Panc1 (cell line): ENCODE measurements around the gene SYCP2L. TPM values are rescaled to one million over a fixed set of nuclear protein-coding genes. Genes with fewer than 3 reads are reported as not detected.

Experiments
- ATAC-seq: fragments of 200-7000 bp; cut with Tn5 transposase; 2 replicates; pipeline ENCODE4 v1.9.1; 2020; ENCODE audit warnings: mild to moderate bottlenecking, moderate library complexity
- BruUV-seq: library from RNA; stranded (reverse); fragments of 400-500 nt; replicated peaks from 2 replicates; lab custom pipeline; 2021; lab: Mats Ljungman, UMichigan
- CTCF ChIA-PET: fragments of 300-600 bp; sonication (Branson Sonifier 250); formaldehyde crosslinking; loops from one replicate; lab custom pipeline; 2022; ENCODE audit warnings: antibody characterized with exemption; lab: Charles Lee
- POLR2A ChIA-PET: fragments of 300-600 bp; sonication (Branson Sonifier 250); formaldehyde crosslinking; loops from one replicate; lab custom pipeline; 2022; ENCODE audit warnings: antibody characterized with exemption; lab: Charles Lee
- DNase-seq: peaks from one replicate; pipeline ENCODE4 v3.0.0-alpha.2; 2010; ENCODE audit warnings: low read depth, low spot score
- H3K27ac ChIP-seq: 2 replicates; pipeline ENCODE4 v1.5.1; 2011; ENCODE audit warnings: mild to moderate bottlenecking, low read length, inconsistent platforms
- H3K27me3 ChIP-seq: fragments of 200-500 bp; sonication (Bioruptor generic); 2 replicates; pipeline ENCODE4 v1.6.0; 2014; ENCODE audit warnings: low read length, inconsistent platforms; ENCODE audit not compliant: control insufficient read depth, insufficient read depth
- H3K36me3 ChIP-seq: fragments of 200-500 bp; sonication (Bioruptor generic); 2 replicates; pipeline ENCODE4 v1.5.1; 2014; ENCODE audit warnings: inconsistent platforms, mild to moderate bottlenecking, low read length, moderate library complexity; ENCODE audit not compliant: control insufficient read depth, insufficient read depth
- H3K4me1 ChIP-seq: 2 replicates; pipeline ENCODE4 v1.5.1; 2011; ENCODE audit warnings: inconsistent platforms, mild to moderate bottlenecking, low read length, moderate library complexity; ENCODE audit not compliant: control insufficient read depth, insufficient read depth
- H3K4me3 ChIP-seq, 2 experiments: 2 replicates each; pipeline ENCODE4 v1.5.1; 2011 to 2012; ENCODE audit warnings: low read depth in 2 of 2, low read length in 2 of 2, mild to moderate bottlenecking in 2 of 2, inconsistent platforms in 1 of 2, moderate library complexity in 1 of 2
- H3K9me3 ChIP-seq: fragments of 200-500 bp; sonication (Bioruptor generic); 2 replicates; pipeline ENCODE4 v1.5.1; 2014; ENCODE audit warnings: low read depth, mild to moderate bottlenecking, inconsistent platforms, low read length, moderate library complexity; ENCODE audit not compliant: control insufficient read depth, insufficient read depth
- POLR2AphosphoS5 ChIP-seq: IDR thresholded peaks from 2 replicates; pipeline ENCODE4 v1.6.1; 2012; ENCODE audit warnings: mild to moderate bottlenecking, low read depth, low read length, moderate library complexity
- SIN3A ChIP-seq: IDR thresholded peaks from 2 replicates; pipeline ENCODE4 v1.6.1; 2012; ENCODE audit warnings: low read depth, mild to moderate bottlenecking, low read length, moderate library complexity, borderline replicate concordance; ENCODE audit not compliant: insufficient read depth
- TCF7L2 ChIP-seq: IDR thresholded peaks from 2 replicates; pipeline ENCODE4 v1.6.1; 2011; ENCODE audit warnings: mild to moderate bottlenecking, low read depth, low read length, inconsistent platforms
- in situ Hi-C: cut with HindIII; loops from 2 replicates; pipeline ENCODE4 v1.10.0; 2016; ENCODE audit warnings: low sequenced_read_pairs, low pct_unique_long_range_greater_than_20kb
- intact Hi-C: fragments of 100-400 bp; cut with micrococcal nuclease; formaldehyde crosslinking; loops from one replicate; pipeline ENCODE4 v1.10.0; 2022; ENCODE audit not compliant: unreplicated experiment
- total RNA-seq: library from RNA; stranded (reverse); gene quantifications from one replicate; pipeline ENCODE4 v1.2.1, GENCODE V29; 2021; ENCODE audit not compliant: unreplicated experiment
- TF ChIP-seq, protein P1 (sequence below), 2 experiments: IDR thresholded peaks; 2 replicates each; pipeline ENCODE4 v1.6.1; 2011 to 2012; ENCODE audit warnings: low read depth in 2 of 2, control low read depth in 1 of 2, low read length in 1 of 2, mild to moderate bottlenecking in 1 of 2, moderate library complexity in 1 of 2; ENCODE audit not compliant: insufficient read depth in 1 of 2
- TF ChIP-seq, protein P2 (sequence below): fragments of 450-650 bp; IDR thresholded peaks from 2 replicates; pipeline ENCODE4 v1.5.1; 2017; ENCODE audit warnings: mild to moderate bottlenecking

The SYCP2L gene
- total RNA-seq, 1 experiment from 2014 or later, result 2.4 TPM

DNA sequence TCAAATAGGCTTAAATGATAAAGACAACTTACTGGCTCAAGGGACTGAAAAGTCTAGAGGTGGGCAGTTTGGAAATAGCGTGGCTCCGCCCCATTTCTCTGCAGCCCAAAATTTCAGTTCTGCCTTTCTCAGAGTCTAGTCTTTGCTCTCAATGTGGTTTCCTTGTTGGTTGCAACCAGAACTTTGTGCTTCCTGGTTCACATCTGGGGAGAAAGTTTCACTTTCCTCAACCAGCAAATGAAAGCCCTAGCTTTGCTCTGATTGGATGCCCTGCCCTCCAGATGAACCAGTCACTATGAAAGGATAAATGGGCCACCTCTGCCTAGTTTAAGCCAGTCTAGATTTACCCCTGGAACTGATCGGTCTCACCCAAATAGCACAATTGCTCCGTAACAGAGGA is 14.9 kb downstream of the SYCP2L start:
- no peaks in the 10 kb centered on the region for H3K9me3 ChIP-seq
- CTCF ChIA-PET, result no interaction called here
- no TSS peak for BruUV-seq
- POLR2A ChIA-PET, result no interaction called here
- no peaks in the 10 kb centered on the region for H3K4me1 ChIP-seq
- TF ChIP-seq POLR2AphosphoS5 (no peak), SIN3A (no peak), TCF7L2 (no peak)
- TF ChIP-seq, protein P1, sequence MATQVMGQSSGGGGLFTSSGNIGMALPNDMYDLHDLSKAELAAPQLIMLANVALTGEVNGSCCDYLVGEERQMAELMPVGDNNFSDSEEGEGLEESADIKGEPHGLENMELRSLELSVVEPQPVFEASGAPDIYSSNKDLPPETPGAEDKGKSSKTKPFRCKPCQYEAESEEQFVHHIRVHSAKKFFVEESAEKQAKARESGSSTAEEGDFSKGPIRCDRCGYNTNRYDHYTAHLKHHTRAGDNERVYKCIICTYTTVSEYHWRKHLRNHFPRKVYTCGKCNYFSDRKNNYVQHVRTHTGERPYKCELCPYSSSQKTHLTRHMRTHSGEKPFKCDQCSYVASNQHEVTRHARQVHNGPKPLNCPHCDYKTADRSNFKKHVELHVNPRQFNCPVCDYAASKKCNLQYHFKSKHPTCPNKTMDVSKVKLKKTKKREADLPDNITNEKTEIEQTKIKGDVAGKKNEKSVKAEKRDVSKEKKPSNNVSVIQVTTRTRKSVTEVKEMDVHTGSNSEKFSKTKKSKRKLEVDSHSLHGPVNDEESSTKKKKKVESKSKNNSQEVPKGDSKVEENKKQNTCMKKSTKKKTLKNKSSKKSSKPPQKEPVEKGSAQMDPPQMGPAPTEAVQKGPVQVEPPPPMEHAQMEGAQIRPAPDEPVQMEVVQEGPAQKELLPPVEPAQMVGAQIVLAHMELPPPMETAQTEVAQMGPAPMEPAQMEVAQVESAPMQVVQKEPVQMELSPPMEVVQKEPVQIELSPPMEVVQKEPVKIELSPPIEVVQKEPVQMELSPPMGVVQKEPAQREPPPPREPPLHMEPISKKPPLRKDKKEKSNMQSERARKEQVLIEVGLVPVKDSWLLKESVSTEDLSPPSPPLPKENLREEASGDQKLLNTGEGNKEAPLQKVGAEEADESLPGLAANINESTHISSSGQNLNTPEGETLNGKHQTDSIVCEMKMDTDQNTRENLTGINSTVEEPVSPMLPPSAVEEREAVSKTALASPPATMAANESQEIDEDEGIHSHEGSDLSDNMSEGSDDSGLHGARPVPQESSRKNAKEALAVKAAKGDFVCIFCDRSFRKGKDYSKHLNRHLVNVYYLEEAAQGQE (IDR thresholded peaks at IDR 0.05; ENCODE audit: insufficient read depth in 1 of 2, low read depth in 2 of 2, low read length in 1 of 2), result no peak
- TF ChIP-seq, protein P2, sequence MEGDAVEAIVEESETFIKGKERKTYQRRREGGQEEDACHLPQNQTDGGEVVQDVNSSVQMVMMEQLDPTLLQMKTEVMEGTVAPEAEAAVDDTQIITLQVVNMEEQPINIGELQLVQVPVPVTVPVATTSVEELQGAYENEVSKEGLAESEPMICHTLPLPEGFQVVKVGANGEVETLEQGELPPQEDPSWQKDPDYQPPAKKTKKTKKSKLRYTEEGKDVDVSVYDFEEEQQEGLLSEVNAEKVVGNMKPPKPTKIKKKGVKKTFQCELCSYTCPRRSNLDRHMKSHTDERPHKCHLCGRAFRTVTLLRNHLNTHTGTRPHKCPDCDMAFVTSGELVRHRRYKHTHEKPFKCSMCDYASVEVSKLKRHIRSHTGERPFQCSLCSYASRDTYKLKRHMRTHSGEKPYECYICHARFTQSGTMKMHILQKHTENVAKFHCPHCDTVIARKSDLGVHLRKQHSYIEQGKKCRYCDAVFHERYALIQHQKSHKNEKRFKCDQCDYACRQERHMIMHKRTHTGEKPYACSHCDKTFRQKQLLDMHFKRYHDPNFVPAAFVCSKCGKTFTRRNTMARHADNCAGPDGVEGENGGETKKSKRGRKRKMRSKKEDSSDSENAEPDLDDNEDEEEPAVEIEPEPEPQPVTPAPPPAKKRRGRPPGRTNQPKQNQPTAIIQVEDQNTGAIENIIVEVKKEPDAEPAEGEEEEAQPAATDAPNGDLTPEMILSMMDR, result no peak
- H3K36me3 ChIP-seq, result no peaks in the 10 kb centered on the region
- H3K4me3 ChIP-seq, result no peak overlapping the region
- no peak for DNase-seq
- no peak overlapping the region for H3K27ac ChIP-seq
- H3K27me3 ChIP-seq, result no peaks in the 10 kb centered on the region
- in situ Hi-C loops, result no loop called here
- no peak for ATAC-seq
- intact Hi-C loops, result no loop called here

DNA sequence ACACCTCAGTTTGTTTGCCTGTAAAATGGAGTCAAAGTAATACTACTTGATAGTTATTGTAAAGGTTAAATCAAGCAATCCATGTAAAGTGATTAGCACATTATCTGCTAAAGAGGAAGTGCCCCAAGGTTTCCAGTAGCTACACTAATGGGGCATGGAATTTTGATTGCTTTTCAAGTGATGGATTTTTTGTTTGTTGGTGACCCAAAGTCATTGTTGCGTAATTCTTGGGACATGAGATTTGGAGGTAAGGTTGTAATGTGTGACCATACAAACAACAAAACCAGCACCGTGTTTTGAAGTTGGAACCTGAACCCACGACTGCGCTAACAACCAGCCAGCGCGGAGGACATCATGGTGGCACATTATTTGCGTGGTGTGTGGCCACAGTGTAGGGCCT is 17.2 kb downstream of the SYCP2L start:
- DNase-seq (no peak), ATAC-seq (no peak)
- intact Hi-C loops, result no loop called here
- CTCF ChIA-PET, result no interaction called here
- Histone ChIP-seq H3K27me3 (no peaks in the 10 kb centered on the region), H3K27ac (no peak overlapping the region), H3K9me3 (no peaks in the 10 kb centered on the region), H3K36me3 (no peaks in the 10 kb centered on the region), H3K4me3 (no peak overlapping the region), H3K4me1 (no peaks in the 10 kb centered on the region)
- in situ Hi-C loops, result no loop called here
- BruUV-seq, result no TSS peak
- TF ChIP-seq, protein P2, result no peak
- TF ChIP-seq, protein P1 (IDR thresholded peaks at IDR 0.05; ENCODE audit: insufficient read depth in 1 of 2, low read depth in 2 of 2, low read length in 1 of 2), result no peak
- no peak for TF ChIP-seq TCF7L2
- TF ChIP-seq POLR2AphosphoS5, result no peak
- POLR2A ChIA-PET, result no interaction called here
